ENCODE data around the gene RBM34.

- no peak for TF ChIP-seq ELF4 (IDR thresholded peaks at IDR 0.05)
- no peak for TF ChIP-seq PKNOX1 (IDR thresholded peaks at IDR 0.05)
- TF ChIP-seq FOXM1 (IDR thresholded peaks at IDR 0.05; ENCODE audit: borderline replicate concordance): no peak
- no peak for TF ChIP-seq ARNT (IDR thresholded peaks at IDR 0.05)
- no peak for TF ChIP-seq FOXA1 (IDR thresholded peaks at IDR 0.05)
- no peak for TF ChIP-seq NFRKB (IDR thresholded peaks at IDR 0.05)
- TF ChIP-seq L3MBTL2 (conservative IDR thresholded peaks at IDR 0.05): no peak
- TF ChIP-seq SP1 (IDR thresholded peaks at IDR 0.05): no peak
- TF ChIP-seq FOXK2 (IDR thresholded peaks at IDR 0.05): no peak
Observed at GRCh38 chr1:235087906-235088305, 73.1 kb downstream of the RBM34 start.
